ENCODE data around the gene CABS1.

CABS1 gene

DNA sequence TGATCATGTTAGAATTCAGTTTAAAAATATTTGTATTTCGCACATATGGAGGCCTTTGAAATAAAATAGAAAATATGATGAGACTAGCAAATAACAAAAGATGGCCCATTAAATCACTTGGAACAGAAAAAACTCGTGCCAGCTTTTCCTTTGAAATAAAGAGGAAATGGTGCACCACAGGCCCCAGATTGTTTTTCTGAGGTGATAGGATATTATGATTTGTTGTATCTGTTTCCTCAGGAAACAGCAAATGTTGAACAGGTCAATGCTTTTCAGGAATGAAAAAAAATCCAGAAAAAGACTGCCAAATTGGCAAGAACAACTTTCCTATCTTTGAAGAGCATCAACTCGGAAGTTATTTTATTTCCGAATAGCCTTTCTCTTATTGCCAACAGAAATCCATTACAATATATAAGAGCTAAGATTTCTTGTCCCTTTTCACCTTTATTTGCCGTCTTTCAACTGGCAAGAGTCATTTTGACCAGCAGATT is 48.0 kb downstream of the CABS1 start, which contains the start of gene SMR3B:
SMR3B (plus strand) TSS at position 441 of the 491 bp plus-strand sequence. CDS start 1,380 bp downstream, outside the sequence.
- DNase-seq (ENCODE audit: low read depth in 3 of 3): no peak

All from stimulated activated CD4-positive, alpha-beta T cell treated with anti-CD3 and anti-CD28 coated beads, TNF-alpha, amount 100 ng/mL, for 24 hours (primary cell).